GM18858 (cell line): ENCODE measurements around the gene MEF2C.

ENCODE experiments used
- ATAC-seq: cut with Tn5 transposase; IDR thresholded peaks from one replicate; pipeline ENCODE4 v1.9.1; 2021; ENCODE audit not compliant: unreplicated experiment

Gene MEF2C

GRCh38 chr5:88727705-88728313 lies 155.2 kb downstream of the MEF2C start:
- no peak for ATAC-seq

GRCh38 chr5:88725454-88725853 lies 157.5 kb downstream of the MEF2C start:
- no peak for ATAC-seq

- ATAC-seq = no peak
Observed at GRCh38 chr5:88724201-88724600, 158.8 kb downstream of the MEF2C start.

- ATAC-seq = no peak
Observed at GRCh38 chr5:88722546-88723073, 160.4 kb downstream of the MEF2C start.

GRCh38 chr5:88719434-88719833 lies 163.6 kb downstream of the MEF2C start:
- no peak for ATAC-seq

- no peak for ATAC-seq
Observed at GRCh38 chr5:88718736-88719135, 164.2 kb downstream of the MEF2C start.

- no peak for ATAC-seq
Observed at GRCh38 chr5:88716101-88716500, 166.9 kb downstream of the MEF2C start.

GRCh38 chr5:88715503-88715902 lies 167.5 kb downstream of the MEF2C start:
- ATAC-seq = no peak

GRCh38 chr5:88713818-88714217 lies 169.2 kb downstream of the MEF2C start:
- ATAC-seq = no peak

- ATAC-seq = no peak
Observed at GRCh38 chr5:88708682-88709398, 174.1 kb downstream of the MEF2C start.

- ATAC-seq = no peak
Observed at GRCh38 chr5:88708021-88708420, 175.0 kb downstream of the MEF2C start.

GRCh38 chr5:88707216-88707965 lies 175.6 kb downstream of the MEF2C start:
- no peak for ATAC-seq

- no peak for ATAC-seq
Observed at GRCh38 chr5:88702332-88702731, 180.7 kb downstream of the MEF2C start.

- no peak for ATAC-seq
Observed at GRCh38 chr5:88700121-88700520, 182.9 kb downstream of the MEF2C start.

- no peak for ATAC-seq
Observed at GRCh38 chr5:88698290-88698689, 184.7 kb downstream of the MEF2C start.

- no peak for ATAC-seq
Observed at GRCh38 chr5:88696466-88696865, 186.5 kb downstream of the MEF2C start.

GRCh38 chr5:88695931-88696330 lies 187.1 kb downstream of the MEF2C start:
- ATAC-seq = no peak

- ATAC-seq = no peak
Observed at GRCh38 chr5:88695232-88695631, 187.8 kb downstream of the MEF2C start.

GRCh38 chr5:88694023-88694679 lies 188.8 kb downstream of the MEF2C start:
- ATAC-seq = no peak

- no peak for ATAC-seq
Observed at GRCh38 chr5:88693071-88693932, 189.7 kb downstream of the MEF2C start.
